OCI-LY1 (cell line): ENCODE results near the gene BICD1.
A peak's percentile ranks its signal among the peaks of the same experiment; 100 is the strongest.

ENCODE experiments used
- H2AFZ ChIP-seq: fragments of 200-600 bp; sonication (generic), shearing (Covaris generic); 2 replicates; pipeline ENCODE4 v1.6.0; 2014; ENCODE audit warnings: antibody characterized with exemption, mild to moderate bottlenecking, low read length
- H3F3A ChIP-seq: fragments of 200-600 bp; sonication (generic), shearing (Covaris generic); 2 replicates; pipeline ENCODE4 v1.6.0; 2014; ENCODE audit warnings: mild to moderate bottlenecking, antibody characterized with exemption, low read length, moderate library complexity; ENCODE audit not compliant: insufficient read depth
- H3K27ac ChIP-seq: fragments of 200-600 bp; sonication (generic); 2 replicates; pipeline ENCODE4 v1.5.1; 2014; ENCODE audit warnings: low read length, mixed run types, mild to moderate bottlenecking, low read depth; ENCODE audit not compliant: poor library complexity, severe bottlenecking
- H3K27me3 ChIP-seq: fragments of 200-600 bp; sonication (generic); 2 replicates; pipeline ENCODE4 v1.6.0; 2014; ENCODE audit warnings: antibody characterized with exemption, mild to moderate bottlenecking, low read length, moderate library complexity; ENCODE audit not compliant: insufficient read depth
- H3K36me3 ChIP-seq: fragments of 200-600 bp; sonication (generic); 2 replicates; pipeline ENCODE4 v1.6.1; 2014; ENCODE audit warnings: mild to moderate bottlenecking, antibody characterized with exemption, low read length, moderate library complexity, mixed read lengths; ENCODE audit not compliant: insufficient read depth
- H3K4me1 ChIP-seq: fragments of 200-600 bp; sonication (generic); 2 replicates; pipeline ENCODE4 v1.5.1; 2014; ENCODE audit warnings: mild to moderate bottlenecking, low read length, moderate library complexity; ENCODE audit not compliant: insufficient read depth, severe bottlenecking
- H3K4me2 ChIP-seq: fragments of 200-600 bp; sonication (generic), shearing (Covaris generic); 2 replicates; pipeline ENCODE4 v1.6.1; 2014; ENCODE audit warnings: low read length
- H3K4me3 ChIP-seq: fragments of 200-600 bp; sonication (generic); 2 replicates; pipeline ENCODE4 v1.5.1; 2014; ENCODE audit warnings: low read length, low read depth, mild to moderate bottlenecking, mixed read lengths; ENCODE audit not compliant: poor library complexity, severe bottlenecking
- H3K79me2 ChIP-seq: fragments of 200-600 bp; shearing (Covaris generic); 2 replicates; pipeline ENCODE4 v1.6.1; 2016; ENCODE audit warnings: mixed run types, low read length, mixed read lengths; ENCODE audit not compliant: insufficient read depth
- H3K9ac ChIP-seq: fragments of 200-600 bp; sonication (generic), shearing (Covaris generic); 2 replicates; pipeline ENCODE4 v1.6.1; 2014; ENCODE audit warnings: mild to moderate bottlenecking, low read length, mixed read lengths
- H3K9me2 ChIP-seq: fragments of 200-600 bp; sonication (generic), shearing (Covaris generic); 2 replicates; pipeline ENCODE4 v1.6.1; 2014; ENCODE audit warnings: low read depth, mild to moderate bottlenecking, low read length, mixed read lengths
- H3K9me3 ChIP-seq: fragments of 200-600 bp; shearing (Covaris generic); 2 replicates; pipeline ENCODE4 v1.6.1; 2014; ENCODE audit warnings: low read length, mixed read lengths
- H4K20me1 ChIP-seq: fragments of 200-600 bp; sonication (generic), shearing (Covaris generic); 2 replicates; pipeline ENCODE4 v1.6.0; 2016; ENCODE audit warnings: mild to moderate bottlenecking, low read length; ENCODE audit not compliant: insufficient read depth
- EZH2 ChIP-seq: fragments of 200-600 bp; sonication (generic), shearing (Covaris generic); IDR thresholded peaks from 2 replicates; pipeline ENCODE4 v1.8.0; 2017; ENCODE audit warnings: borderline replicate concordance, mixed run types, mild to moderate bottlenecking, antibody characterized with exemption, low read length, moderate library complexity, mixed read lengths
- TF ChIP-seq, protein P1 (sequence below): fragments of 200-600 bp; sonication (generic), shearing (Covaris generic); IDR thresholded peaks from 2 replicates; pipeline ENCODE4 v1.5.1; 2017; ENCODE audit warnings: mild to moderate bottlenecking, antibody characterized with exemption, low read length, moderate library complexity, mixed read lengths

The BICD1 gene

DNA sequence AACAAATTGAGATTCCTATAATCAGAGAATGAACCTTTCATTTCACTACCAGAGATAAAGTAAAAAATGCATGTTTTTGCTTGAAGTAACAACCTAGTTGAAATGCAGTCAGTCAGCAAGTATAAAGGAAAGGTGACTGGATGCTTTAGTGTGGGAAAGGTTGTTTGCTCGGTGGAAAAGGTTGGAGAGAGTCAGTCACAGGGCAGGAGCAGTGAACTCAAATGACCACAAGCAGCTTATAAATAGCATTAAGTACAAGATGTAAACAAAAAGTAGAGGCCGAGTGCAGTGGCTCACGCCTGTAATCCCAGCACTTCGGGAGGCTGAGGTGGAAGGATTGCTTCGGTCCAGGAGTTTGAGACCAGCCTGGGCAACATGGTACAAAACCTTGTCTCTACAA is 194.6 kb downstream of the BICD1 start:
- Histone ChIP-seq H3K4me1 (peaks cover 72% of the 10 kb centered on the region), H4K20me1 (no peaks in the 10 kb centered on the region), H3K79me2 (no peaks in the 10 kb centered on the region), H3K27me3 (no peaks in the 10 kb centered on the region), H3K9ac (peak overlapping the region; percentile 41; the same call in 1 of the 2 replicates), H3K9me2 (no peaks in the 10 kb centered on the region), H3K27ac (peak overlapping the region; percentile 86), H3K9me3 (no peaks in the 10 kb centered on the region), H2AFZ (no peak overlapping the region), H3F3A (no peaks in the 10 kb centered on the region), H3K4me2 (peak overlapping the region; percentile 13; the same call in 1 of the 2 replicates), H3K4me3 (no peak overlapping the region), H3K36me3 (peaks cover 18% of the 10 kb centered on the region; the same call in 1 of the 2 replicates)
- TF ChIP-seq EZH2 = no peak
- TF ChIP-seq, protein P1, sequence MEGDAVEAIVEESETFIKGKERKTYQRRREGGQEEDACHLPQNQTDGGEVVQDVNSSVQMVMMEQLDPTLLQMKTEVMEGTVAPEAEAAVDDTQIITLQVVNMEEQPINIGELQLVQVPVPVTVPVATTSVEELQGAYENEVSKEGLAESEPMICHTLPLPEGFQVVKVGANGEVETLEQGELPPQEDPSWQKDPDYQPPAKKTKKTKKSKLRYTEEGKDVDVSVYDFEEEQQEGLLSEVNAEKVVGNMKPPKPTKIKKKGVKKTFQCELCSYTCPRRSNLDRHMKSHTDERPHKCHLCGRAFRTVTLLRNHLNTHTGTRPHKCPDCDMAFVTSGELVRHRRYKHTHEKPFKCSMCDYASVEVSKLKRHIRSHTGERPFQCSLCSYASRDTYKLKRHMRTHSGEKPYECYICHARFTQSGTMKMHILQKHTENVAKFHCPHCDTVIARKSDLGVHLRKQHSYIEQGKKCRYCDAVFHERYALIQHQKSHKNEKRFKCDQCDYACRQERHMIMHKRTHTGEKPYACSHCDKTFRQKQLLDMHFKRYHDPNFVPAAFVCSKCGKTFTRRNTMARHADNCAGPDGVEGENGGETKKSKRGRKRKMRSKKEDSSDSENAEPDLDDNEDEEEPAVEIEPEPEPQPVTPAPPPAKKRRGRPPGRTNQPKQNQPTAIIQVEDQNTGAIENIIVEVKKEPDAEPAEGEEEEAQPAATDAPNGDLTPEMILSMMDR = no peak

DNA sequence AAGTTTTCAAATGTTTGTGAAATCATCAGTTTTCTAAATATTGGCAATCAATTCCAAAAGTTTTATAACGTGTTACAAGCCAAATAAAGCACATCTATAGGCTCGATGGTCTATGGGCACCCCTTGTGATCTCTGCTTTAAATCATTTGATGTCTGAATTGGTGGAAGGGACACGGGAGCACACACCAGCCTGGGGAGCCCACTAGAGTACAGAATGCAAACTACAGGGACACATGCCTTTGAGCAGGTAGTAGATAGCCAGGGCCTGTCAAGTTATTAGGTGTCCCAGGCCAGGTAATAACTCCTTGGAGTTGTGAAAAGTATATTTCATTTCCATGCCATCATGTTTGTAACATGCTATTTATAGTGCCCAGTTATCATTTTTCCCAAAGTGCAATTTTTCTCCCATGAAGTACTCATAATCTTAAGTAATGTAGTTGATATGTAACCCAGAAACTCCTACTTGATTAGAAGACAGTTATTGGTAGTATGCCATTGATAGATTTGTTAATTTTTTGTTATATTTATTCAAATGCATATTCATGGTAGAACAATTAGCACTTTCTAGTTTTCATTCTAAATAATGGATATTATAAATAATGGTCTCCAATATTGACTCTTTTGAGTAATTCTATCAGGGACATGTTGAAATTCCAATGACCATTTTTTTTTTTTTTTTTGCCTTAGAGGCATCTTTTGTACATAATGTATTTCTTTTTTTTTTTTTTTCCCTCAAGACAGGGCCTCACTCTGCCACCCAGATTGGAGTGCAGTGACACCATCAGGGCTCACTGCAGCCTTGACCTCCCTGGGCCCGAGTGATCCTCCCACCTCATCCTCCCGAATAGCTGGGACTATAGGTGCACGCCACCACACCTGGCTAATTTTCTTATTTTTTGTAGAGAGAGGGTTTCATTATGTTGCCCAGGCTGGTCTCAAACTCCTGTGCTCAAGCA is 195.8 kb downstream of the BICD1 start:
- Histone ChIP-seq H4K20me1 (no peaks in the 10 kb centered on the region), H3F3A (no peaks in the 10 kb centered on the region), H3K4me3 (peak overlapping the region; percentile 22), H3K79me2 (no peaks in the 10 kb centered on the region), H3K36me3 (peaks cover 30% of the 10 kb centered on the region; the same call in 1 of the 2 replicates), H3K4me1 (peaks cover 72% of the 10 kb centered on the region), H3K27me3 (no peaks in the 10 kb centered on the region), H2AFZ (no peak overlapping the region), H3K9ac (no peak overlapping the region), H3K9me2 (no peaks in the 10 kb centered on the region), H3K4me2 (peak overlapping the region; percentile 43), H3K9me3 (no peaks in the 10 kb centered on the region), H3K27ac (peak overlapping the region; percentile 86)
- TF ChIP-seq, protein P1 = peak; percentile 88
- TF ChIP-seq EZH2 = no peak

DNA sequence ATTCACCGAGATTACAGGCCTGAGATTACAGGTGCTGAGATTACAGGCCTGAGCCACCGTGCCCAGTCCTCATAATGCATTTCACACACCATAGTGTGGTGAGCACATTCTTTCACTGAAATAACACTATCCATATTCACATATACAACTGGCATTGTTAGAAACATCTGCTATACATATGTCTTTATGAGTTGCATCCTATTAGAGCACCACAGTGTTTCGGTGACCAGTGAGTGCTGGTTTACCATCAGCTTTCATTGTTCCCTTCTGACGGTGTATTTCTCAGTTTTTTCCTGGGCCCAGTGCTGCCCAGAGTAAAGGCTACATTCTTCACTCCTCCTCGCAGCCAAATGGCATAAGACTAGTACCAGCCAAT is 196.5 kb downstream of the BICD1 start:
- Histone ChIP-seq H3F3A (no peaks in the 10 kb centered on the region), H3K36me3 (peaks cover 32% of the 10 kb centered on the region; the same call in 1 of the 2 replicates), H2AFZ (no peak overlapping the region), H3K4me1 (peaks cover 66% of the 10 kb centered on the region), H3K79me2 (no peaks in the 10 kb centered on the region), H3K4me2 (no peak overlapping the region), H3K9me2 (no peaks in the 10 kb centered on the region), H3K27ac (peak overlapping the region; percentile 86), H4K20me1 (no peaks in the 10 kb centered on the region), H3K4me3 (no peak overlapping the region), H3K27me3 (no peaks in the 10 kb centered on the region), H3K9ac (no peak overlapping the region; the same call in 1 of the 2 replicates), H3K9me3 (no peaks in the 10 kb centered on the region)
- TF ChIP-seq EZH2 = no peak
- TF ChIP-seq, protein P1 = no peak
